UCSD-AML1 (cell line): ENCODE data around the gene FAM193A.
"Not testable (repeated sequence)": the region's sequence is repeated elsewhere in the genome, so short reads cannot be mapped to it uniquely, and the experiment has no call there.

Experiments used
- DNase-seq: peaks from one replicate; lab custom pipeline; 2025; ENCODE audit not compliant: unreplicated experiment; lab: John Stamatoyannopoulos, UW

The FAM193A gene

DNA sequence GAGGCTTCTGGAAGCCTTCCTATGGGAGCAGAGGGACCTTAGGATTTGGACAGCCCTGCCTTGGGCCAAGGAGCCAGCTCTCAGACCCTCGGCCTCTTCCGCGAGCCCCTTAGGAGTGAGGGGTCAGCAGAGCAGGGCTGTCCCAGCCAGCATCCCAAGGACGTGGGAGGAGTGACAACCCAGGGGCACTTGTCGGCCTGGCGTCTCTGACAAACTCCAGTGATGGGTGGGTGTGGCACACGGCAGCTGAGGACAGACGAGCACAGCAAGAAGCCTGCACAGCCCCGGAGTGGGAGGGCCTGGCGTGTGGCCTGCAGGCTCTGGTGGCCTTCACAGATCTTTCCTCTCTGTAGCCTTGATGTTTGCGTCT, 231.2 kb downstream of the FAM193A start:
- no peak for DNase-seq

DNA sequence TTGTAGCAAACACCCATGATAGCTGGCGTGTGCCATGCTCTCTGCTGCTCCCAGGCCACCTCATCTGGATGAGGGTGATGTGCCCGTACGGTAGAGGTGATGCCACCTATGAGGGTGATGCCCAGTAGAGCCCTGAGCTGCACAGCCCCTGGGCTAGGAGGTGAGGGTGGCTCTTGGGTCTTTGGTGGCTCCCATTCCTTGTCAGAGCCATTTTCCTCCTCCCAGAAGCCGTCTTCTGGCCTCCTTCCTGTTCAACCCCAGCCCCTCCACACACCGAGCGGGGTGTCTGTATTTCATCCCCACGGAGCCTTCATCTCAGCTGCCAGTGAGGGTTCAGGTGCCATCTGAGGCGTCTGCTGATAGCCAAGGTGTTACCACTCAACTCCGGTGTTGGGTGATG, 231.7 kb downstream of the FAM193A start:
- no peak for DNase-seq

DNA sequence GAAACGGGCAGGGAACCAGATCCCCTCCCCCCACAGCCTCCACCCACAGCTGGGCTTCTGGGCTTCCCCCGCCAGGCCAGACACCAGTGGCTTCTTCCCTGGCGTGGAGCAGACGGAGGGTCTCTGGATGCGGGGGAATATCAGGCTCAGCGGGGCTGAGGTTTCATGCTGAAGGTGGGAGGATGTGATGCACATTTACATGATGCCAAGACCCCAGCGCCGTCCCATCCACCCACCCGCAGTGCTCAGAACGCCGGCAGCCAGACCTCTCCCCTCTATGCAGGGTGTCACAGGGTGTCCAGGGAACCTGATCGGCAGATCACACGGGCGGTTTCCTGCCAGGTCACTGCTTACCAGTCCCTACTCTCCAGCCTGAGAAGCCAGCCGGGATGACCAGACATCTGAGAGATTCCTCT, 232.5 kb downstream of the FAM193A start:
- no peak for DNase-seq

DNA sequence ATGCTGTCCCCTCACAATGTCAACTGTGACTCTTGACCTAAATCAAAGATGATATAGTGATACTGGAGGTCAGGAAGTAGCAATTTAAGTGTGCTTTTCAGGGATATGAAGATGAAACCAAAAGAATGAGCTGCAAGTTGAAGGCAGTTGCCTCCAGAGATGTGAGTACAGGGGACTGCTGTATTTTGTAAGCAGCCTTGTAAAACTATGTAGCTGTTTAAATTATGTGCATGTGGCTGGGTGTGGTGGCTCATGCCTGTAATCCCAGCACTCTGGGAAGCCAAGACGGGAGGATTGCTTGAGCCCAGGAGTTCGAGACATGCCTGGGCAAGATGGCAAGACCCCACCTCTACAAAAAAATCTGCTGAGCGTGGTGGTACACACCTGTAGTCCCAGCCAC, 234.8 kb downstream of the FAM193A start:
- no peak for DNase-seq

DNA sequence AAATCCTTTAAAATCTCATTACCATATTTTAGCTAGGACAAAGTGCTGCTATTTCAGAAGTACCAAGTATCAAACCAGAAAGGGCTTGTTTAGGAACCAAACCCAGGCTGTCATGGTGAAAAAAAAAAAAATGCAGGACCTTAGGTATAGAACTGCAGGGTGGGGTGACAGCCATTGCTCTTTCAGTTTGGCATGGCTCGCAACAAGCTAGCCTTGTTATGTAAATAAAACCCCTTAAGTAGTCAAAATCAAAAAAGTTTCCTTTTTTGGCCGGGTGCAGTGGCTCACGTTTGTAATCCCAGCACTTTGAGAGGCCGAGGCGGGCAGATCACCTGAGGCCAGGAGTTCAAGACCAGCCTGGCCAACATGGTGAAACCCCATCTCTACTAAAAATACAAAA, 244.2 kb downstream of the FAM193A start:
- not testable (repeated sequence) for DNase-seq

DNA sequence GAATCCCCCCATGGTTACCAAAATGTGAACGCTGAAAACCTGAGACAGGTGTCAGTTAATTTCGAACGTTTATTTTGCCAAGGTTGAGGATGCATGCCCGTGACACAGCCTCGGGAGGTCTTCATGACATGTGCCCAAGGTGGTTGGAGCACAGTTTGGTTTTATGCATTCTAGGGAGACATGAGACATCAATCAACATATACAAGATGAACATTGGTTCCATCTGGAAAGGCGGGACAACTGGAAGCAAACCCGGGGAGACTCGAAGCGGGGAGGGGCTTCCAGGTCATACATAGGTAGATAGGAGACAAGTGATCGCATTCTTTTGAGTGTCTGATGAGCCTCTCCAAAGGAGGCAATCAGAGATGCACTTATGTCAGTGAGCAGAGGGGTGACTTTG, 245.5 kb downstream of the FAM193A start:
- no peak for DNase-seq
